ENCODE measurements around the gene ID3.

DNA sequence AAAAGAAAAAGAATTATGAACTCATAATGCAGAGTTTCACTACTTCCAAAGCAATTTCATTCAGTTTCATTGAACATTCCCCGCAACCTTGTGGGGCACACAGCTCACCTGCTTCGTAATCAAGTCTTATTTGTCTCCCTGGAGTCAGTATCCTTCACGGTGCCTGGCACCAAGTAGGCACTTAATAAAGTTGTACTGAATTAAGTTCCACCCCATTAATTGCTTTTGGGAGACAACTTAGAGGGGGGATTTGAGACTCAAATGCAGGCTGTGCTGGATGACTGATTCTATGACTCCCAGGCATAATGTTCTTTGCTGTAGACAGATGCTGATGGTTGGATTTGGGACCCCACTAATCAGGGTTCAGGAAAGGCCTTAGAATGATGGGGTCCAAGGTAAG, 6.5 kb upstream of the ID3 start:
- TF ChIP-seq, protein P1, sequence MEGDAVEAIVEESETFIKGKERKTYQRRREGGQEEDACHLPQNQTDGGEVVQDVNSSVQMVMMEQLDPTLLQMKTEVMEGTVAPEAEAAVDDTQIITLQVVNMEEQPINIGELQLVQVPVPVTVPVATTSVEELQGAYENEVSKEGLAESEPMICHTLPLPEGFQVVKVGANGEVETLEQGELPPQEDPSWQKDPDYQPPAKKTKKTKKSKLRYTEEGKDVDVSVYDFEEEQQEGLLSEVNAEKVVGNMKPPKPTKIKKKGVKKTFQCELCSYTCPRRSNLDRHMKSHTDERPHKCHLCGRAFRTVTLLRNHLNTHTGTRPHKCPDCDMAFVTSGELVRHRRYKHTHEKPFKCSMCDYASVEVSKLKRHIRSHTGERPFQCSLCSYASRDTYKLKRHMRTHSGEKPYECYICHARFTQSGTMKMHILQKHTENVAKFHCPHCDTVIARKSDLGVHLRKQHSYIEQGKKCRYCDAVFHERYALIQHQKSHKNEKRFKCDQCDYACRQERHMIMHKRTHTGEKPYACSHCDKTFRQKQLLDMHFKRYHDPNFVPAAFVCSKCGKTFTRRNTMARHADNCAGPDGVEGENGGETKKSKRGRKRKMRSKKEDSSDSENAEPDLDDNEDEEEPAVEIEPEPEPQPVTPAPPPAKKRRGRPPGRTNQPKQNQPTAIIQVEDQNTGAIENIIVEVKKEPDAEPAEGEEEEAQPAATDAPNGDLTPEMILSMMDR (IDR thresholded peaks at IDR 0.05 in 8 of 11, conservative IDR thresholded peaks at IDR 0.05 in 3 of 11) = no peak
- no peak for TF ChIP-seq POLR2A (IDR thresholded peaks at IDR 0.05)
